Measurements from ENCODE around the gene COMMD10. TPM values are rescaled to one million over a fixed set of nuclear protein-coding genes. Genes with fewer than 3 reads are reported as not detected.

Gene COMMD10
- total and polyA plus RNA-seq, 2 donors (not counting 1 experiment from before 2014, with no cell fraction given): 19.8 to 48.7 TPM

DNA sequence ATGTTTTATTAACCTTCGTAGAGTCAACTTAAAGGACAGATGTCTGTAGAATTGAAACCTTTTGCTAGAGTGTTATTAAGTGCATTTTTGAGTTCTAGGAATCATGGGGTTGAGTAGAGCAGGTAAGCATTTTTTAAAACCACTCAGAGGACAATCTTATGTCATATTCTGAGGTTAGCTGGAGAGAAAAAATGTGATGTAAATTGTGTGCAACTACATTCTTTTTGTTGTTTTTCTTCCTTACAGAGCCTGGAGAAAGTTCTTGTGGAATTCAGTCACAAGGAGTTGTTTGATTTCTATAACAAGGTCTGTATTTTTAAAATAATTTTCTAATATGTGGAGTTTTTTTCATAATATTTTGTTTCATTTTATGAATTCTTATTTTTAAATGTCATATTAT is 206.4 kb downstream of the COMMD10 start:
- Mint-ChIP-seq H3K9me3 (ENCODE audit: insufficient read depth) (peaks cover 14% of the 10 kb centered on the region), H3K27ac (no peak overlapping the region), H3K4me3 (no peak overlapping the region), H3K4me1 (no peaks in the 10 kb centered on the region), H3K27me3 (no peaks in the 10 kb centered on the region)
- no CpG with 5 or more reads among the region's 1 CpG for WGBS (ENCODE audit: insufficient coverage)
- TF ChIP-seq, protein P1, sequence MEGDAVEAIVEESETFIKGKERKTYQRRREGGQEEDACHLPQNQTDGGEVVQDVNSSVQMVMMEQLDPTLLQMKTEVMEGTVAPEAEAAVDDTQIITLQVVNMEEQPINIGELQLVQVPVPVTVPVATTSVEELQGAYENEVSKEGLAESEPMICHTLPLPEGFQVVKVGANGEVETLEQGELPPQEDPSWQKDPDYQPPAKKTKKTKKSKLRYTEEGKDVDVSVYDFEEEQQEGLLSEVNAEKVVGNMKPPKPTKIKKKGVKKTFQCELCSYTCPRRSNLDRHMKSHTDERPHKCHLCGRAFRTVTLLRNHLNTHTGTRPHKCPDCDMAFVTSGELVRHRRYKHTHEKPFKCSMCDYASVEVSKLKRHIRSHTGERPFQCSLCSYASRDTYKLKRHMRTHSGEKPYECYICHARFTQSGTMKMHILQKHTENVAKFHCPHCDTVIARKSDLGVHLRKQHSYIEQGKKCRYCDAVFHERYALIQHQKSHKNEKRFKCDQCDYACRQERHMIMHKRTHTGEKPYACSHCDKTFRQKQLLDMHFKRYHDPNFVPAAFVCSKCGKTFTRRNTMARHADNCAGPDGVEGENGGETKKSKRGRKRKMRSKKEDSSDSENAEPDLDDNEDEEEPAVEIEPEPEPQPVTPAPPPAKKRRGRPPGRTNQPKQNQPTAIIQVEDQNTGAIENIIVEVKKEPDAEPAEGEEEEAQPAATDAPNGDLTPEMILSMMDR (IDR thresholded peaks at IDR 0.05): no peak
- TF ChIP-seq EZH2 (IDR thresholded peaks at IDR 0.05; ENCODE audit: borderline replicate concordance, insufficient read depth, low read depth, low read length, poor library complexity, severe bottlenecking): no peak
- CTCF ChIA-PET: no interaction called here
- no peak for ATAC-seq (ENCODE audit: low read depth)
- Histone ChIP-seq H3K9me3 (ENCODE audit: control extremely low read depth in 1 of 3, control insufficient read depth in 2 of 3, insufficient read depth in 1 of 3, low read length in 2 of 3) (peaks cover 0 to 17% (median 15%) of the 10 kb centered on the region in 3 donors), H3K4me2 (replicated peaks; ENCODE audit: low read depth, low read length, poor library complexity, severe bottlenecking) (no peak overlapping the region), H3K4me1 (ENCODE audit: control insufficient read depth in 2 of 2, insufficient read depth in 2 of 2, low read length in 2 of 2) (no peaks in the 10 kb centered on the region), H3K4me3 (ENCODE audit: control extremely low read depth in 1 of 5, extremely low read depth in 1 of 5, insufficient read depth in 1 of 5, low read depth in 2 of 5, low read length in 4 of 5) (no peak overlapping the region), H3K79me2 (ENCODE audit: control insufficient read depth, insufficient read depth, low read length) (no peaks in the 10 kb centered on the region), H3K36me3 (replicated peaks in 1 of 2; ENCODE audit: control extremely low read depth in 1 of 2, control insufficient read depth in 1 of 2, extremely low read depth in 1 of 2, insufficient read depth in 2 of 2, low read length in 1 of 2) (peaks cover under 1 to 7% of the 10 kb centered on the region in 2 experiments), H3K27ac (ENCODE audit: low read length in 2 of 2) (no peak overlapping the region), H2AFZ (ENCODE audit: insufficient read depth, low read depth, low read length, poor library complexity, severe bottlenecking) (no peak overlapping the region), H3K9ac (ENCODE audit: low read length) (no peak overlapping the region), H4K20me1 (ENCODE audit: control insufficient read depth, insufficient read depth, low read length, poor library complexity, severe bottlenecking) (no peaks in the 10 kb centered on the region), H3K27me3 (replicated peaks in 1 of 4; ENCODE audit: control extremely low read depth in 1 of 4, control insufficient read depth in 3 of 4, insufficient read depth in 4 of 4, low read length in 3 of 4) (no peaks in the 10 kb centered on the region)
- no peak for DNase-seq
- POLR2A ChIA-PET: no interaction called here
- intact Hi-C loops (cut with micrococcal nuclease): no loop called here

DNA sequence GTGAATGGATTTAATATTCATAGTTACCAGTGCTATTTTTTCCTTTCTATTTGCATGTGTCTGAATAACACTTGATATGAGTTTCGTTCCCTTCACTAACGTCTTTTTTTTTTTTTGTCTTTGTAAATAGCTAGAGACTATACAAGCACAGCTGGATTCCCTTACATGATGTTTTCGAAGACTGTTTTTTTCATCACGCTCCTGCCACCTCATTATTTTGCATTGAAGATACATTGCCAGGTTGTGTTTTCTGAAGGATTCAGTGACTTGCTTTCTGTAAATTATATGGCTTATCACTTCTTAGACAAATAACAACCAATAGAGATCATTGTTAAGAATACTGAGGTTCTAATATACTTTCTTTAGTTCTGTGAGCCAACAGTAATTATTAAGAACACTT is 207.5 kb downstream of the COMMD10 start:
- TF ChIP-seq, protein P1 (IDR thresholded peaks at IDR 0.05): no peak
- TF ChIP-seq EZH2 (IDR thresholded peaks at IDR 0.05; ENCODE audit: borderline replicate concordance, insufficient read depth, low read depth, low read length, poor library complexity, severe bottlenecking): no peak
- peaks cover 6 to 7% of the 10 kb centered on the region in 2 experiments for H3K36me3 ChIP-seq (replicated peaks in 1 of 2; ENCODE audit: control extremely low read depth in 1 of 2, control insufficient read depth in 1 of 2, extremely low read depth in 1 of 2, insufficient read depth in 2 of 2, low read length in 1 of 2)
- Mint-ChIP-seq H3K27me3 (no peaks in the 10 kb centered on the region), H3K27ac (no peak overlapping the region), H3K9me3 (ENCODE audit: insufficient read depth) (peaks cover 16% of the 10 kb centered on the region), H3K4me3 (no peak overlapping the region), H3K4me1 (no peaks in the 10 kb centered on the region)
- H2AFZ ChIP-seq (ENCODE audit: insufficient read depth, low read depth, low read length, poor library complexity, severe bottlenecking): no peak overlapping the region
- POLR2A ChIA-PET: no interaction called here
- CTCF ChIA-PET: no interaction called here
- no peak overlapping the region for H3K4me2 ChIP-seq (replicated peaks; ENCODE audit: low read depth, low read length, poor library complexity, severe bottlenecking)
- H3K4me1 ChIP-seq (ENCODE audit: control insufficient read depth in 2 of 2, insufficient read depth in 2 of 2, low read length in 2 of 2): no peaks in the 10 kb centered on the region
- ATAC-seq (ENCODE audit: low read depth): no peak
- no peaks in the 10 kb centered on the region for H3K27me3 ChIP-seq (replicated peaks in 1 of 4; ENCODE audit: control extremely low read depth in 1 of 4, control insufficient read depth in 3 of 4, insufficient read depth in 4 of 4, low read length in 3 of 4)
- H3K4me3 ChIP-seq (ENCODE audit: control extremely low read depth in 1 of 5, extremely low read depth in 1 of 5, insufficient read depth in 1 of 5, low read depth in 2 of 5, low read length in 4 of 5): no peak overlapping the region
- intact Hi-C loops (cut with micrococcal nuclease): no loop called here
- no peak for DNase-seq
- H3K9me3 ChIP-seq (ENCODE audit: control extremely low read depth in 1 of 3, control insufficient read depth in 2 of 3, insufficient read depth in 1 of 3, low read length in 2 of 3): peaks cover 0 to 15% (median 13%) of the 10 kb centered on the region in 3 donors
- H3K9ac ChIP-seq (ENCODE audit: low read length): no peak overlapping the region
- no peak overlapping the region for H3K27ac ChIP-seq (ENCODE audit: low read length in 2 of 2)
- WGBS (ENCODE audit: insufficient coverage): no CpG with 5 or more reads among the region's 4 CpGs
- H3K79me2 ChIP-seq (ENCODE audit: control insufficient read depth, insufficient read depth, low read length): no peaks in the 10 kb centered on the region
- no peaks in the 10 kb centered on the region for H4K20me1 ChIP-seq (ENCODE audit: control insufficient read depth, insufficient read depth, low read length, poor library complexity, severe bottlenecking)
